IPS DF 4.7 (cell line): ENCODE results near the gene DDAH1.

Experiments used
- DNase-seq: peaks from one replicate; pipeline ENCODE4 v3.0.0-alpha.2; 2013; ENCODE audit warnings: low spot score; ENCODE audit errors: extremely low read depth

The DDAH1 gene

GRCh38 chr1:85394130-85394529 is 70.8 kb downstream of the DDAH1 start:
- DNase-seq = no peak

DNA sequence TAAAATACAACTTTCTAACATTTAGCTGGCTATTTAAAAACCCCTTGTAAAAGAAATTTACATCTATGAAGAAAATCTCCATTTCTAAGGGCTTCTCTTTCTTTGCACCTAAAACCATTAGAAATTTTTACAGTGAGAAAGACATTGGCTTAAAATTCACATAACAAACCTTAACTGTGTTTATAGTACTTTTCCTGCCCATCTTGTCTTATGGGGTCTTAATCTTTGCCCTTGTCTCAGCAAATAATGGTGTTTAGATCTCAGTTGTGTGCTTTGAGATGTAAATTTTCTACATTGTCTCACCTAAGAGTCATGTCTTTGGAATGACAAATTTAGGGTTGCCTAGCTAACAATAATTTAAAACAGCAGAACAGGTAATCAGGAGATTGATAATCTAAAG is 71.5 kb downstream of the DDAH1 start:
- DNase-seq = no peak

DNA sequence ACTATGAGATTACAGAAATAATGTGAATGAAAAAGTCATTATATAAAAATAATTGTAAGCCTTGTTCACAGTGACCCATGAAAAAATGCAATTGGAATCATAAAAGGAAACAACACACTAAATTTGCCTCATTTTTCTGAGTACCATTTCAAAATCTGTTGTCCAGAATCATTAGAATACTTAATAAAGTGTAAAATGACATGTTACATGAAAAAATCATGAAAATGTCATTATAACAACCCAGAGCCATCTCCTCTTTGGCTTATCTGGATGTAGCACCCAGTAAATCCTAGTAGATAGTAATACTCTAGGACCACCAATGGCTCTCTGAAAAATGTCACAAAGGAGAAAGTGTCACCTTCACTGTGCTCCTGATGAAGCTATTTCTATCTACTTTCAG is 76.5 kb downstream of the DDAH1 start:
- DNase-seq = no peak

GRCh38 chr1:85387781-85388180 is 77.2 kb downstream of the DDAH1 start:
- DNase-seq = no peak

DNA sequence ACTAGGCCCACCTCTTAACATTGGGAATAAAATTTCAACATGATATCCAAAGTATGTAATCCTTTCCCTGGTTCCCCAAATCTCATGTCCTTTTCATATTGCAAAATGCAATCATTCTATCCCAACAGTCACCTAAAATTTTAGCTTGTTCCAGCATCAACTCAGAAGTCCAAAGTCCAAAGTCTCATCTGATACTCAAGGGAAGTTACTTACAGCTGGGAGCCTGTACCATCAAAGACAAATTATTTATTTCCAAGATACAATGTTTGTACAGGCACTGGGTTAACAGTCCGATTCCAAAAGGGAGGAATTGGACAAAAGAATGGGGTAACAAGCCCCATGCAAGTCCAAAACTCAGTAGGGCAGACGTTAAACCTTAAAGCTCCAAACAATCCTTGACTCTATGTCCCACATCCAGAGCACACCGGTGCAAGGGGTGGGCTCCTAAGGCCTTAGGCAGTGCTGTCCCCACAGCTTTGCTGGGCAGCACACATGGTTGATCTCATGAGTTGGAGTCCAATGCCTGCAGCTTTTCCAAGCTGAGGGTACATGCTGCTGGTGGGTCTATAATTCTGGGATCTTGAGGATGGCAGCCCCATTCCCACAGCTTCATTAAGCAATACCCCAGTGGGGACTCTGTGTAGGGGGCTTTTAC is 78.8 kb downstream of the DDAH1 start:
- DNase-seq = no peak

GRCh38 chr1:85379203-85380136 is 85.5 kb downstream of the DDAH1 start:
- DNase-seq = no peak

DNA sequence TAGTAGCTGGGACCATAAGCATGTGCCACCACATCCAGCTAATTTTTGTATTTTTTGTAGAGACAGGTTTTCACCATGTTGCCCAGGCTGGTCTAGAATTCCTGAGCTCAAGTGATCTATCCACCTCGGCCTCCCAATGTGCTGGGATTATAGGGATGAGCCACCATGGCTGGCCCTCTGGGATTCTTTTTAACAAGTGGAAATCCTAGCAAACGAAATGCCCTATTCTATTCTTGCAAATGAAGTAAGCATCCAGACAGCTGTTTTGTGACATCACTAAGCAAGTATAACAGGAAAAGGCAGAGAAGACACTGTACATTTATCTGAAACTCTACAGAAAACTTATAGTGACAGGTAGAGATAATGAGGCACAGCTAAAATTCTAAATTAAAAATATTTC is 86.4 kb downstream of the DDAH1 start:
- DNase-seq = no peak

DNA sequence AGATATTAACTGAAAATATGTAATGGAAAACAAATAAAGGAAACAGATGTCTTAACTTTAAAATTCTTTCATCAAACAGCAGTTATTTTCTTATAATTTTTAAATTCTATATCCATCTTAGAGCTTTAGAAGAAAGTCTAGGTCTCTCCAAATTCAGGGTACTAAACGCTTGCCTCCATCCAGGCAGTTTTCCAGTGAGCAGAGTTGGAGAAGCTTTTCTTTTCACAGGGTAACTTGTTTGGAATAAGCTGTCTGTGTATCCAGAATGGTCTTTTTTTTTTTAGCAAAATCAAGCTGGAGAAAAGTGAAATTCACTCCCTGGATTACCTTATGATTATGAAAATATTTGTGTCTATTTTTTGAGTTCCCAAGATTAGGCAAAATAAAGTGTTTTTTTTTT is 88.6 kb downstream of the DDAH1 start:
- DNase-seq = no peak

GRCh38 chr1:85375493-85375892 is 89.5 kb downstream of the DDAH1 start:
- no peak for DNase-seq

DNA sequence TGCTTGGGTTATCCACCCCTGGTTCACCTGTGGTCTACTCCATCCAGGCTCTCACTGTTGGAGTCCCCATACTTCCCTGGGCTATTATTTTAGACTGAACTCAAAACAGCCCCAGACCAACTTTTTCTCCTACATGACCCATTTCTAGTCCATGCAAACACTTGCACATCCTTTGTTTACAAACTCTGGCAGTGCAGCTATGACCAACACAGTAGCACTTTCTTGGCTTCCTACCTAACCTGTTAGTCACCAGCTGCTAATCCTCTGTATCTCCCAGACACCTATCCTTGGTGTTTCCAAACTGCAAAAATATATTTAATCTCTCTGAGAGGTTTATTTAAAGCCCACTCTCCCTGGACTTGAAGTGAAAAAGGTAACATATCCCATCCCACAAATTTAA is 90.8 kb downstream of the DDAH1 start:
- no peak for DNase-seq

- DNase-seq = no peak
Measured at GRCh38 chr1:85373378-85373708, 91.6 kb downstream of the DDAH1 start.

DNA sequence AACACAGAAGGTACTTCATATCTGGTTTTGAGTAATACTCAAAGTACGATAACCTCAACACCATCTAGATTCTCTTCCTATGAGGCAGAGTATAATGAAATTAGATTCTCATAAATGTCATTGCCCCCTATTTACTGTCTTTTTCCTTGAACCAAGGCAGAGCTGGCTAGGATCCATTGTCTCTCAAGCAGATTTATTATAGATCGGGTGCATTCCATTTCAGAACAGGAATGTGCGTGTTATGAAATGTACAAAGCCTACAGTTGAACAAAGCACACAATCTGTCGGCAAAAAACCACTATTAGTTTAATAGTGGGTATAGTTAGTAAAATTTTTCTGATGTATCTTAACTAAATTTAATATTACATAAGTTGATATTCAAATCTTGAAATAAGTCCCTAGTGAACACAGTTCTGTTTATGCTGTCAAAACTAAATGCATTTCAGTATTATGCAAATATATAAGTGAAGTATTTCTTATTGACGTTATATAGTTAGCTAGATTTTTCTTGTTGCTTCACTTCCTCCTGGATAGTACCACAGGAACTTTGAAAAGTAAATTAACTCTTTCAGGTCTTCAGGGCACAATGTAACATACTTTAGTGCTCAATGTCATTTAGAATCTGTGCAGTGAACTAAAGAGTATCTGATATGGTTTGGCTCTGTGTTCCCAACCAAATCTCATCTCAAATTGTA is 92.1 kb downstream of the DDAH1 start:
- DNase-seq = no peak

- DNase-seq = no peak
Measured at GRCh38 chr1:85371021-85371420, 93.9 kb downstream of the DDAH1 start.

GRCh38 chr1:85368073-85368770 is 96.7 kb downstream of the DDAH1 start:
- no peak for DNase-seq

GRCh38 chr1:85366391-85367170 is 98.4 kb downstream of the DDAH1 start:
- no peak for DNase-seq

GRCh38 chr1:85365851-85366250 is 99.1 kb downstream of the DDAH1 start:
- no peak for DNase-seq

GRCh38 chr1:85363521-85363920 is 101.4 kb downstream of the DDAH1 start:
- DNase-seq = no peak

DNA sequence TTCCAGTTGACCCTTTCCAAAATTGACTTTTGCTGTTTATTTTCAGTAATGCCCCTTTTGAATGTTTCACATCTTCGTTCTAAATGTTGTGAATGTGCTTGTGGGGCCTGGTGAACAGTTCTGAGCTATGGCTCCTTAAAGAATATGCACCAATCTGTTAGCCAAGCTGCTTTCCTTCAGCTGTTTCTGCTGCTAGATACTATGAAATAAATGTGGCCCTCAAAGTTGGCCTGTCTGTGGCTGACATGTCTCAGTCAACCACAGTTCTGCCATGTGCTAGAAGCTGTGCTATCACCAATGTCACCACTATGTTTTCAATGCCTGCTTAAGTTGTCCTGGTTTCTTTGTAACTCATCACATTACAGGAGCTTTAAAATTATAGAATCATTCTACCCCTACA is 101.9 kb downstream of the DDAH1 start:
- no peak for DNase-seq

- DNase-seq = no peak
Measured at GRCh38 chr1:85361606-85362296, 103.2 kb downstream of the DDAH1 start.

- DNase-seq = no peak
Measured at GRCh38 chr1:85360730-85361493, 104.0 kb downstream of the DDAH1 start.
